HK-2 (cell line): ENCODE data around the gene ALOX15.
"Not testable (repeated sequence)": the region's sequence is repeated elsewhere in the genome, so short reads cannot be mapped to it uniquely, and the experiment has no call there.

Source experiments
- DNase-seq: peaks from one replicate; pipeline ENCODE4 v3.0.0-alpha.2; 2018; ENCODE audit not compliant: unreplicated experiment

Gene ALOX15

GRCh38 chr17:4594931-4595684, 46.4 kb downstream of the ALOX15 start:
- no peak for DNase-seq

- no peak for DNase-seq
Observed at GRCh38 chr17:4594406-4594805, 47.1 kb downstream of the ALOX15 start.

- DNase-seq = no peak
Observed at GRCh38 chr17:4593021-4593421, 48.5 kb downstream of the ALOX15 start.

- DNase-seq = no peak
Observed at GRCh38 chr17:4592240-4593005, 49.1 kb downstream of the ALOX15 start.

GRCh38 chr17:4591529-4591928, 49.9 kb downstream of the ALOX15 start:
- DNase-seq = peak; percentile 55

GRCh38 chr17:4590981-4591453, 50.5 kb downstream of the ALOX15 start:
- no peak for DNase-seq

GRCh38 chr17:4590042-4590441, 51.4 kb downstream of the ALOX15 start:
- not testable (repeated sequence) for DNase-seq

GRCh38 chr17:4588898-4589625, 52.4 kb downstream of the ALOX15 start:
- no peak for DNase-seq

- DNase-seq = no peak
Observed at GRCh38 chr17:4588391-4588790, 53.1 kb downstream of the ALOX15 start.

- no peak for DNase-seq
Observed at GRCh38 chr17:4587803-4588202, 53.7 kb downstream of the ALOX15 start.

- DNase-seq = no peak
Observed at GRCh38 chr17:4587195-4587594, 54.3 kb downstream of the ALOX15 start.

GRCh38 chr17:4586043-4586442, 55.4 kb downstream of the ALOX15 start:
- DNase-seq = no peak

- no peak for DNase-seq
Observed at GRCh38 chr17:4585638-4585994, 55.9 kb downstream of the ALOX15 start.

- DNase-seq = no peak
Observed at GRCh38 chr17:4584917-4585637, 56.4 kb downstream of the ALOX15 start.

GRCh38 chr17:4584101-4584916, 57.2 kb downstream of the ALOX15 start, which contains the start of gene SMTNL2:
TSS of gene SMTNL2 (plus strand) at chr17:4584529. CDS start at chr17:4584606, 77 bp downstream.
- DNase-seq = no peak

GRCh38 chr17:4583782-4584100, 57.7 kb downstream of the ALOX15 start:
- no peak for DNase-seq

GRCh38 chr17:4583206-4583605, 58.3 kb downstream of the ALOX15 start:
- DNase-seq = no peak

- DNase-seq = no peak
Observed at GRCh38 chr17:4582691-4583090, 58.8 kb downstream of the ALOX15 start.

GRCh38 chr17:4582101-4582501, 59.4 kb downstream of the ALOX15 start:
- DNase-seq = no peak
